ENCODE results near the gene NSRP1.
A peak's percentile ranks its signal among the peaks of the same experiment; 100 is the strongest.
"Not testable (repeated sequence)": the region's sequence is repeated elsewhere in the genome, so short reads cannot be mapped to it uniquely, and the experiment has no call there.

The NSRP1 gene, protein sequence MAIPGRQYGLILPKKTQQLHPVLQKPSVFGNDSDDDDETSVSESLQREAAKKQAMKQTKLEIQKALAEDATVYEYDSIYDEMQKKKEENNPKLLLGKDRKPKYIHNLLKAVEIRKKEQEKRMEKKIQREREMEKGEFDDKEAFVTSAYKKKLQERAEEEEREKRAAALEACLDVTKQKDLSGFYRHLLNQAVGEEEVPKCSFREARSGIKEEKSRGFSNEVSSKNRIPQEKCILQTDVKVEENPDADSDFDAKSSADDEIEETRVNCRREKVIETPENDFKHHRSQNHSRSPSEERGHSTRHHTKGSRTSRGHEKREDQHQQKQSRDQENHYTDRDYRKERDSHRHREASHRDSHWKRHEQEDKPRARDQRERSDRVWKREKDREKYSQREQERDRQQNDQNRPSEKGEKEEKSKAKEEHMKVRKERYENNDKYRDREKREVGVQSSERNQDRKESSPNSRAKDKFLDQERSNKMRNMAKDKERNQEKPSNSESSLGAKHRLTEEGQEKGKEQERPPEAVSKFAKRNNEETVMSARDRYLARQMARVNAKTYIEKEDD

DNA sequence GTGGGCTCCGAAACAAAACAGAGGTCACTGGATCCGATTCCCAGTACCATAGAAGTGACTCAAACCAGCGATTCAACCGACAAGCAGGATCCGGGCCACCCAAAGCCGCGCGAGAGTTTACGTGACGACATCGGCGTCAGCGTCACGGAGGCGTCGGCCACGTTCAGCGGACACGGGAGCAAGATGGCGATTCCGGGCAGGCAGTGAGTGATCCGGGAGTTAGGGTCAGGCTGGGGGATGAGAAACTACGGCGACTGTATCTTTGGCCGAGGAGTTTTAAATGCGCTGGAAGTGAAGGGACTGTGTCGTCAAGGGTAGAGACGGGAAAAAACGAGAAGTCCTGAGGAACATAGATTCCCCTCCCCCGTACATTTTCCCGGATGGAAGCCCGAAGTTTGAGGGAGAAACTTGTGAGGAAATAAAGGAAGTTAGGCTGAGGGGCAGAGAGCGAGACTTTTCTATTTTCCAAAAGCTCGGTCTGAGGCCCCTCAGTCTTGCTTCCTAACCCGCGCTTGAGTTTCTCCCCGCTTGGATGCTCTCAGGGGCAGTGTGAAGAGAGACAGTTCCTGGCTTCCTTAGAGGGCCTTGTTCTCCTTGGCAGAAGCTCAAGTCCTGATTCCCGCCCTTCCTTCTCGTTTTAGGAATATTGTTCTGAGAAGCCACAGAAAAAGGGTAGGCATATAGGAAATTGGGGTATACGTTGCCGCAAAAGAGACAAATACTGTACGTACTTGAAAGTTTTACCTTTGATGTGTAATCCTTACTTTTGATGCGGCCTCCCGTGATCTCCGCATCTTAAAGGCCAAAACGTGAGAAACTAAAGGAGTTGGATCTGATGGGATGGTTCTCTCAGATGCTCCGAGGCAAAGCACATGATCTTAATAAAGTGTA is at the start of gene NSRP1:
NSRP1 (plus strand) TSS at position 156 of the 891 bp plus-strand sequence; CDS start at position 184, 28 bp downstream.
- DNase-seq (ENCODE audit: low spot score): peak; percentile 96

DNA sequence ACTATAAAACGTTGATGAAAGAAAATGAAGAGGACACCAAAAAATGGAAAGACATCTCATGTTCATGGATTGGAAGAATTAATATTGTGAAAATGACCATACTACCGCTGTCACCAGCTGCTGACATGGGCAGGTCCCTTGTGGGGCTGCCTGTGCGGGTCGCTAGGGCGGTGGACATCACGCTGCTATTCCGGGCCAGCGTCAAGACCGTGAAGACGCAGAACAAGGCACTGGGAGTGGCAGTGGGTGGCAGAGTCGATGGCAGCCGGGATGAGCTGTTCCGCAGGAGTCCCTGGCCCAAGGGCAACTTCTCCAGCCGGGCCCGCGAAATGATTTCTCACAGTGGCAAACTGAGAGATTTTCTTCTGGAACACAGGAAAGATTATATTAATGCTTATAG is 48.2 kb upstream of the NSRP1 start:
- DNase-seq (ENCODE audit: low spot score): no peak

DNA sequence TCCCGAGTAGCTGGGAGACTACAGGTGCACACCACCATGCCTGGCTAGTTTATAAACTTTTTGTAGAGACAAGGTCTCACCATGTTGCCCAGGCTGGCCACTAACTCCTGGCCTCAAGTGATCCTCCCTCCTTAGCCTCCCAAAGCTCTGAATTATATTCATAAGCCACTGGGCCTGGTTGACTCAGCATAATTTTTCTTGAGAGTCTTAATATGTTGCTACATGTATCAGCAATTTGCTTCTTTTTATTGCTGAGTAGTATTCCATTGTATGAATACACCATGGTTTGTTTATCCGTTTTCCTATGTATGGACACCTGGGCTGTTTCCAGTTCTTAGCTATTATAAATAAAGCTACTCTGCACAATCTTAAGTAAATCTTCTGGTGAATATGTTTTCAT is 42.4 kb upstream of the NSRP1 start:
- no peak for DNase-seq (ENCODE audit: low spot score)

DNA sequence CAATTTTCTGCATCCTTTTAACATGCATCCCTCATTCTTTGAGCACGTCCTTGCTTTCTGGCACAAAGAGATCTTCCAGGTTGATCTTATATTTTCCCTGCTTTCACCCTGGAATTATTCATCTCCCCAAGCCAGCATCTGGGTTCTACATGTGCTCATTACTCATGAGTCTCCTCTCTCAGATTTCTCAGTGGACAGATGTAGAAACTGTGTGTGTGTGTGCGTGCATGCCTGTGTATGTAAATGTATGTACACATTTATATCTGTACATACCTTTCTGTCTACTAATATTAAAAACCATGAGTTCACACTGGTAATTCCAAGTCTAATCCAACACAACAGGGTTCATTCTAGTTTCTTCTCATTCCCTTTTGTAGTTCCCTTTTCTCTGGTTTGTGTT is 41.9 kb upstream of the NSRP1 start:
- DNase-seq (ENCODE audit: low spot score): no peak

DNA sequence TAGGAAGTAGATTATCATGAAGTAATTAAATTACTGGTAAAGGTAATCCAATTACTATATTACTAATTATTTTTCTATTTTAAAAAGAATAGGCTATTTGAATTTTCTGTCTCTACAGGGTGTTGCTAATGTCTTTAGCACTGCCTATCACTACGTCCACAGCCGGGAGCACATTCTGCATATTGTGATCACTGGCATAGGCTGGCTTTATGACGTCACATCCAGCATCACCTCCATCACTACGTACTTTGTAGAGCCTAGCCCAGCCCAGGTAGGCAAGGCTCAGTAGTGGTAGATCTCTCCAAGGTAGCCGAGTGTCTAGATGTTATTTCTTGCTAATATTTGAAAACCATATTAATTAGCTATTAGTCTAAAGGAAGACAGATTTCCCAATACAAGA is 33.8 kb upstream of the NSRP1 start:
- no peak for DNase-seq (ENCODE audit: low spot score)

DNA sequence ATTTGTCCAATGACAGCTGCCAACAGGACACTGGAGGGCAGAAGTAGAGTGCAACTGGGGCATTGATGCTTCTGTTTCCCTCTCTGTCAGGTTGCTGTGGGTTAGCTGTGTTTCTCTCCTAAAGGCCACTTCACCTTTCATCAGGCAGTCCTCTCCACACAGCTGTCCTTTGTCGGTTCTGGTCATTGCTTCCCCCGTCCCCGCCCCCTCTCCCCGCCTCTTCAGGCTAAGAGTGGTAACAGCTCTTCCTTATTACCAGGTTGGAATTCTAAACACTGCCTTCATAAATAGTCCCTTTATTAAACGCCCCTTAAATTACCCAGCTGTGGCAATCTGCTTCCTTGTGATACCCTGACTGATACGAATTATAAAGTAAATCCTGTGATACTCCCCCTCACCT is 31.8 kb upstream of the NSRP1 start:
- DNase-seq (ENCODE audit: low spot score): no peak

DNA sequence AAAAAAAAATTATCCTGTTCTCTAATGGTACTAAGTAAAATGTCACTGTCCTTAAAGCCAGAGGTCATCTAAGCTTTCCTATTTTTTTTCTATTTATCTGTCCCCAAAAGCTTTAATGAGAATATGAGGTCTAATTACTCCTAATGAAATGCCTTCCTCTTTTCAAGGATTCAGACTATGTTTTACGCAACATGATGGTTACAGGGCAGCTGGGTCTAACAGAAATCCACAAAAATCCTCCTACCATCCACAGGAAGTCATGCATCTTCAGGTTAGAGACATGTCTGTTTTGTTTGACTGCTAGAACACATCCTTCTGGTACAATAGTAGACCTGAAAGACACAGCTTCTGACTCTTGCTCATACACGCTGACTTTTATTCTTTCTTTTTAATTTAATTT is 29.7 kb upstream of the NSRP1 start:
- no peak for DNase-seq (ENCODE audit: low spot score)

DNA sequence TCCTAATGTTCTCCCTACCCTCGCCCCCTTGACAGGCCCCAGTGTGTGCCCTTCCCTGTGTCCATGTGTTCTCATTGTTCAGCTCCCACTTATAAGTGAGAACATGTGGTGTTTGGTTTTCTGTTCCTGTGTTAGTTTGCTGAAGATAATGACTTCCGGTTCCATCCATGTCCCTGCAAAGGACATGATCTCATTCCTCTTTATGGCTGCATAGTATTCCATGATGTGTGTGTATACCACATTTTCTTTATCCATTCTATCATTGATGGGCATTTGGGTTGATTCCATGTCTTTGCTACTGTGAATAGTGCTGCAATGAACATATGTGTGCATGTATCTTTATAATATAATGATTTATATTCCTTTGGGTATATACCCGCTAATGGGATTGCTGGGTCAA is 29.2 kb upstream of the NSRP1 start:
- not testable (repeated sequence) for DNase-seq (ENCODE audit: low spot score)

DNA sequence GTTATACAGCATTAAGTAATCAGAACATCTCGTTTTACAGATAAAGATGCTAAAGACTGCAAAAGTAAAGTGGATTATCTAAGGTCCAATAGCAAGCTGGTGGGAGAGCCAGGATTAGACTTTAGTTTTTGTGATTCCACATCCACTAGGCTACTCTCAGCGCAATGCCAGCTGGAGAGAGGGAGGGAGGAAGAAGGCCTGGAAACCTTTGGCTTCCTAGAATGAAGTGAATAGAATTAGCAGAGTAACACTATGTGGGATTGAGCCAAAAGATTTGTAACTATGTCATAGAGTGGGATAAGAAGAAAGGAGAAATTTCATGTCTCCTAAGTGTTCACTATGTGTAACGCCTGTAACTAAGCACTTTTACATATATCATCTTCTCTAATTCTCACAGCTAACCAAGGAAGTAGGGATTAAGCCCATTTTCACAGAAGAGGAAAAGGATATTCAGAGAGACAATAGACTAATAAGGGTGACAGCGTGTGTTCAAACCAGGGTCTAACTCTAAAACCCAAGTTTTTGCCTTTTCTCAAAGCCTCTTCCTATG is 25.4 kb upstream of the NSRP1 start:
- no peak for DNase-seq (ENCODE audit: low spot score)

DNA sequence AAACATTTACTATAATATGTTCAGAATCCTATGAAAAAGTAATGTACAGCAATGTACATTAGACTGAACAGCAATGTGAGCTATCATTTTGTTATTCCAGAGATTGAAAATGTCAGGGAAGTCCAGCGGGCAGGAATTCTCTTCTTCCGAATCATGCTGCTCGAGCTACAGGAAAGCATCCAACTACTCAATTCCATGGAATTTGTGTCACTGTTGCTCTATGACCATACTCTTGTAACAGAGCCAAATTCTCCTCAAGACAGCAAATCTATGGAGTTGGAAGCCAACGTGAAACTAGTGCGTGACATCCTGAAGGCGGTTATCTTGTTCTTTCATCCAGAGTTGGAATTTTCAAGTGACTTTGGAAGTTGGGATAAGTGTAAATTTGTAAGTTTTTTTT is 24.8 kb upstream of the NSRP1 start:
- DNase-seq (ENCODE audit: low spot score): no peak

DNA sequence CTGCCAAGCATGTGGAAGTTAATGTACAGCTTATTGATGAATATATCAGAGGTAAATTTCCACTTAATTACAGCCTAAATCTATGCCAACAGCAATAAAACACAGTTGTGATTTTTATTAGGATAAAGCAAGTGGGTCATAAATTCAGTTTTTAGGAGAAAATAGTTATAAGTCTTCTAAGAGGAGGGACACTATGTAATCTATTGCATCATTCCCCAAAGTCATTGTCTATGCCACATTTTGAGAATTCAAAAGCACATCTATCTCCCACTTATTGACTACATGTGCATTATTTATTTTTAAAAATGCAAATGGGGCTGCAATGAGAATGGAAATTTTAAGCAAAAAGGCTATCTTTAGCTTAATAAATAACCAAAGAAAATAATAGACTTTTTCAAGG is 23.7 kb upstream of the NSRP1 start:
- DNase-seq (ENCODE audit: low spot score): no peak

DNA sequence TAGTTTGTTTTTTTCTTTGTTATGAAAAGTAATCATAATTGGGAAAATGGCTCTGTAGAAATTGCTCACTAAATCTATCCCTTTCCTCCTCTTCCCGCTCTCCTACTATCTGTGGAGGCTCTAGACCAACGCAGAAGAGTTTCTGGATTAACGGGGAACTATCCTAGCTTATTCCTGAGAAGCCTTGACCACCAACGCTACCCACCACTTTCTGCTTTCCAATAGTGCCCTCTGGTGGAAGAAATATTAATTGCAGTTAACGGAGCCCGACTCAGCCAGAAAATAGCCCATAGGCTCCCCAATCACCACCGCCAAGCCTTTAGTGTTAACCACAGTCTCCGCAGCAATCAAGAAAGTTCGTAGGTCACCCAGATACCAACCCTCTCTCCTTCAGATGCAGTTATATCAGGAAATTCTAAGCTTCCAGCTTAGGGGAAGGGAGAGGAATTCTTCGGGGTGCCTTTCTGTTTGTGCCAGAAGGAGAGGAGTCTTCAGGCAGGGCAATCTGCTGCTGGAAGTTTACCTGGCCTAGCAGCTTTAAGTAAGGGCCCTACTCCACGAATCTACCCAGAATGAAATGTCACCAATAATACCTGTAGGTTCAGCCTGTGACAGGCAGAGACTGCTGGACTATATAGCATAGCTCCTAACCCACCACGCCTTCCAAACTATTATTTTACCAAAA is 23.0 kb upstream of the NSRP1 start:
- DNase-seq (ENCODE audit: low spot score): peak; percentile 56

DNA sequence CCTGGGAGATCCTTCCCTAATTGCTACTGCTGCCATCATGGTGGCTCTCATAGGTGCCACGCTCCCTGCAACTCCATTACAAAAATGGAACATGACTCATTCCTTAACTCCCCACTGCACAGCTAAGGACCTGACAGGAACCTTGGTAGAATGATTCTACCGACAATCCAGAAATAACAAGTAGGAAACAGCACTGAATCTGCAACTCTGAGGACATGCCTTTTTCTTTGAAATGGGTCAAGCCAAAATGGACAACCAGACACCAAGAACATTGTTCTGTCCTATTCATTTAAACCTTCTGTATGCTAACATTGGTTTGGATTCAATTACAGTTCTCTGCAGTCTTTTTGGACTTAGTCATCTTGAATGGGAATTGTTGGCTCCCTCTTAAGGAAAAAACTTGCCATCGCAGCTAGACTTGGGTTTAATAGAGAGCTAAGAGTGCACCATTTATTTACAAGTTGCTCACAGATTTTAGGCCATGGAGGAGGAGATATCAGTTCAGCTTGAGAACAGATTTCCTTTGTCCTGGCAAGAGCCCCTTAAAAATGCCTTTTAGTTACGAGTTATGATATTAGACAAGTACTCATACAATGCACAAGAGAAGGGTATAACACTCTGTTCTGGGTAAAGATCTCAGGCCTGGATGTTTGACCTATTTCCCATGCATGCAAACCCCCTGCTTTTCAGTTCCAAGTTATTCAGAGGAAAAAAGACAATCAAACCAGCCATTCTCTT is 20.9 kb upstream of the NSRP1 start:
- peak; percentile 26 for DNase-seq (ENCODE audit: low spot score)

DNA sequence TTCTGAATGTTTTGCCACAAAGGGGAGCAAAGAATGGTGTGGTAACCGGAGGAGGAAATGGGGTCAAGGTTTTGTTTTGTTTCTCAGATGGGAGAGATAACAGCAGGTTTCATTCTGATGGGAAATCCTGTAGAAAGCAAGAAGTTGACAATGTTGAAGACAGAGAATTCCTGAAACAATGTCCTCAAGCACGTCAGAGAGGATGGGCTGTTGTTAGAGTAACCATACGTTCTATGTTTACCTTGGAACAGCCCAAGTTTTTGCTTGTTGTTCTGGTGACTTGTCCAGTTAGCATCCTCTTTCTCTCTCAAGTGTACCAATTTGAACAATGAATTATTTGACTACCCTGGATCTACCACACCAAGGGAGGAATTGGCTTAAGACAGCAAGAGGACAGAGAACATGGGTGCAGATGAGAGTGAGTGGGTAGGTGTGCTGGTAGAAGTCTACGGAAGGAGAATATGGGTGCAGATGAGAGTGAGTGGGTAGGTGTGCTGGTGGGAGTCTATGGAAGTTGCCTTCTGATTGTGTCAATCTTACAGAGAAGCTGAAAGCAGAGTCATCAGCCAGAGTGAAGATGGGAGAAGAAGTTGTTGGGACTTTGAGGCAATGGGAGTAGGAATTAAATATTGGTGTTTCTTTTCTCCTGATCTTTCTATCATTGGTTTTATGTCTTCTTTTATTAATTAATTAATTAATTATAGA is 14.8 kb upstream of the NSRP1 start:
- DNase-seq (ENCODE audit: low spot score): no peak

DNA sequence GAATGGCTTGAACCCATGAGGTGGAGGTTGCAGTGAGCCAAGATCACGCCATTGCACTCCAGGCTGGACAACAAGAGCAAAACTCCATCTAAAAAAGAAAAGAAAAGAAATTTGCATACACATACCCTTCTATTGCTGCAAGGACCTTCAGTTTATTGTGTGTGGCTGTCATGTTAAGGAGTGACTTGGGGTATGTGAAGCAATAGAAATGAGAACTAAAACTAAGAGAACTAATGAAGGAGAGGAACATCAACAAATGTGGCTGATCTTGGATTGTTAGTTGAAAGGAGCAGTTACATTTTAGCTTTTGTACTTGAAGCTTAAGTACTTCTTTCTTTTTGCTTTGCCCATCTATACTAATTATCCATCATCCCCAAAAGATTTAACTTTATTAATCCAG is 12.7 kb upstream of the NSRP1 start:
- no peak for DNase-seq (ENCODE audit: low spot score)

DNA sequence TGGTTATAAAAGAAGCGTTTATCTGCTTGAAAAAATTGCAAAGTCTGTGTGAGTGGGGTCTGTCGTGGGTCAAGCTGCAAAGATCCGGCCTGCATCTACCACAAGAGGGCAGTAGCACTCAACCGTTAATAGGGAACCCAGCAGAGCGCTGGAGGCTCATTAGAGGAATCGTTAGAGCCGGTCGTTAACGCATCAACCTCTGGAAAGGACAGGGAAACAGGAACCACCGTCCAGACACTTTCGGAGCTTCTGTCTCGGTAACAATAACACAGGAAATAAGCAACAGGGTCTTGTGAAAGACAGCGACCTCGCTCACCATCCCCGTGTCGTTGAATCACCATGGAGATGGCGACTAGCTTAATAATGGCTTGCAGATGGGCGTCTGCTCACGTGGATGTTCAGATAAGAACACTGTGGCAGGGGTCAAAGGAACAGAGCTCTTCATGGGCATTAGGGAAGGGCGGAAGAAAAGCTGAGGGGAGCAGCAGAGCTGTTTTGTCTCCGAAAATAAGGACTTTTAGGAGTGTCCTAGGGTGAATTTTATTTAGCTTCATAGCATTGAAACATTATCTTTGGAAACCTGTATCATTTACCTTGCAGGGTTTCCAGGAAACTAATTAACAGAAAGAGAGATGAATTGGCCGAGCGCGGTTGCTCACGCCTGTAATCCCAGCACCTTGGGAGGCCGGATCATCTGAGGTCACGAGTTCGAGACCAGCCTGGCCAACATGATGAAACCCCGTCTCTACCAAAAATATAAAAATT is 11.9 kb upstream of the NSRP1 start:
- DNase-seq (ENCODE audit: low spot score): peak; percentile 92

DNA sequence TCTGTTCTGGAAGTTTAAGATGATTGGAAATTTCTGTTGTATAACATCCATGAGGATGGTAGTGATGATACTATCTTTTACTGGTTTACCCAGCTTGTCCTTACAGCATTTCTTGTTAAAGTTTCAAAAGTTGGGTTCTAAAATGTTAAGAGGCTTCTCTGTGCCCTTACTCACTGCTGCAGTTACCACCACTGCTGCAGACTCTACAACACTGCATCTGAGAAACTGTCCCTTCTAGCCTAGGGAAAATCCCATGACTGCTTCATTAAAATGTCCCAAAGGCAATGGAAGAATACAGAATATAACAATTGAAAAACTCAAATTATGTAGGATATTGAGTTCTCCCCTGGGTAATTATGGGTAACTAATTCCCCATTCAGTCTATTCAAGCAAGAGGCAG is 3.8 kb upstream of the NSRP1 start:
- DNase-seq (ENCODE audit: low spot score): no peak

DNA sequence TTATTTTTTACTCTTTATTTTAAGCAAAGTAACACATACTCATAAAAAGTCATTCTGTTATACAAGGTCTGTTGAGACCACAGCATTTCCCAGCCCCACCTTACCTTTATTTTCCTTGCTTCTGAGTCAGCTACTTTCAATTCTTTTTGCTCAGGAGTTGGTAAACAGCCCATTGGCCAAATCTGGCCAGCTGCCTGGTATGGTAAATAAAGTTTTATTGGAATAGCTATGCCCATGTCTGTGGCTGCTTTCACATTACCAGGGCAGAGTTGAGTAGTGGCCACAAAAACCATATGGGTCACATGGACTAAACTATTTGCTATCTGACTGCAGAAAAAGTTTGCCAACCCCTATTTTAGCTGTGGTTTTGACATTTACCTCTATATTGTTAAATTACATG is 3.4 kb upstream of the NSRP1 start:
- no peak for DNase-seq (ENCODE audit: low spot score)

DNA sequence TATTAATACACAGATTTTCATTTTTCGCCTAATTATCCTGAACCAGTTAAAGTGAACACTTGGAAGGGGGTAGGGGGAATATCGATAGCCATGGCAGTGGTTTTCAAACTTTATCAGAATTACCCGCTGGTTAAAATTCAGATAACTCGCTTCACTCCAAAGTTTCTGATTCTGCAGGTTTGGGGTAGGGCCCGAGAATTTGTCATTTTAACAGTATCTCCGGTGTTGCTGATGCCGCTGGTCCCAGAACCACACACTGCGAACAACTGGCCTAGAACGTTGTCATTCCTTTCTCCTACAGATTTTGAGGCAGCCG is 313 bp upstream of the NSRP1 start:
- no peak for DNase-seq (ENCODE audit: low spot score)

DNA sequence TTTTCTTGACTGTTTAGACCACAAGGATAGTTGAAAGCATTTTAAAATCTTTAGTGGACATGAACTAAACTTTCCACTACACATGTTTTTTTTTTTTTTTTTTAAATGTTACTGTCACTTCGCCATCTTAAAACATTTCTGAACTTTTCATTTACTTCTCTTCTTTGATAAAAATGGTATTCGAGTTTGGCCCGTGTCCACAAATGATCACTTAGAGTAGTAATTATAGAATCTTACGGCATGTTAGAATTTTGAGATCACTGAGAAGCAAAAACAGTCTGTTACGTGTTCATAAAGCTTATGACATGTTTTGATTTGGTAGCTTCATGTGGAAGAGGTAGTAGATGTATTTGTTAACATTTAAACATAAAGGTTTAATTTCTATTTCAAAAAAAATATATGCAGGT is 1.1 kb downstream of the NSRP1 start:
- DNase-seq (ENCODE audit: low spot score): no peak
